ENCODE results near the gene ERC2. TPM values are rescaled to one million over a fixed set of nuclear protein-coding genes. Genes with fewer than 3 reads are reported as not detected.

Gene ERC2
- total and polyA plus RNA-seq, 2 of the 8 experiments (the other 6 are each of a cell fraction or from before 2014, with no cell fraction given) = 16.4 to 22.8 TPM

- TF ChIP-seq ATF2 (IDR thresholded peaks at IDR 0.05; ENCODE audit: low read length) (no peak), RAD21 (IDR thresholded peaks at IDR 0.05 in 1 of 2, conservative IDR thresholded peaks at IDR 0.05 in 1 of 2; ENCODE audit: low read depth in 2 of 2, low read length in 2 of 2) (peak; percentile 35 to 50), SRF (IDR thresholded peaks at IDR 0.05; ENCODE audit: low read depth, low read length) (peak; percentile 87), SP1 (IDR thresholded peaks at IDR 0.05; ENCODE audit: low read depth, low read length) (no peak), EP300 (IDR thresholded peaks at IDR 0.05; ENCODE audit: borderline replicate concordance in 1 of 2, low read depth in 2 of 2, low read length in 2 of 2) (no peak), MAX (IDR thresholded peaks at IDR 0.05) (peak; percentile 29; the same call in 1 of the 2 replicates), POLR2A (IDR thresholded peaks at IDR 0.05; ENCODE audit: control extremely low read depth in 1 of 2, low read depth in 2 of 2, low read length in 2 of 2) (no peak), CBX8 (IDR thresholded peaks at IDR 0.05; ENCODE audit: borderline replicate concordance, low read depth, low read length) (no peak), SP4 (IDR thresholded peaks at IDR 0.05; ENCODE audit: low read length) (no peak), SP2 (IDR thresholded peaks at IDR 0.05; ENCODE audit: low read length) (no peak), TBP (IDR thresholded peaks at IDR 0.05; ENCODE audit: low read depth, low read length) (peak; percentile 33; the same call in 1 of the 2 replicates), BCL11A (IDR thresholded peaks at IDR 0.05; ENCODE audit: low read depth in 2 of 2, low read length in 2 of 2) (no peak), TAF1 (IDR thresholded peaks at IDR 0.05; ENCODE audit: low read depth, low read length) (no peak), KDM4A (IDR thresholded peaks at IDR 0.05; ENCODE audit: low read depth, low read length, severe bottlenecking) (no peak), RFX5 (IDR thresholded peaks at IDR 0.05; ENCODE audit: borderline replicate concordance, low read depth, low read length) (no peak), ZNF274 (IDR thresholded peaks at IDR 0.05; ENCODE audit: borderline replicate concordance, extremely low read depth, low read length) (no peak), SIN3A (conservative IDR thresholded peaks at IDR 0.05 in 1 of 2, IDR thresholded peaks at IDR 0.05 in 1 of 2; ENCODE audit: low read depth in 1 of 2, low read length in 2 of 2) (no peak), PHF8 (conservative IDR thresholded peaks at IDR 0.05; ENCODE audit: low read depth, low read length) (no peak), MAFK (IDR thresholded peaks at IDR 0.05; ENCODE audit: low read depth, low read length) (peak; percentile 13; the same call in 1 of the 2 replicates), CHD2 (IDR thresholded peaks at IDR 0.05; ENCODE audit: low read length) (0 out of 2 replicates have a peak, but pooled peaks have one; percentile 24), EGR1 (IDR thresholded peaks at IDR 0.05; ENCODE audit: borderline replicate concordance, low read depth, low read length) (no peak), BACH1 (IDR thresholded peaks at IDR 0.05; ENCODE audit: low read length) (no peak), JUN (IDR thresholded peaks at IDR 0.05; ENCODE audit: low read depth, low read length) (no peak)
Observed at GRCh38 chr3:55571913-55572312, 896.4 kb downstream of the ERC2 start (continued).

Measured in H1 (cell line).